Measurements from ENCODE around the gene OSTC. TPM values are rescaled to one million over a fixed set of nuclear protein-coding genes. Genes with fewer than 3 reads are reported as not detected.

Gene OSTC
- total and polyA plus RNA-seq, 2 of the 13 experiments (the other 11 are each of a cell fraction or from before 2014, with no cell fraction given): 208 to 380 TPM

GRCh38 chr4:108650212-108651013, at the start of gene OSTC (continued):
- TF ChIP-seq THRA (CRISPR knock-in tag; IDR thresholded peaks at IDR 0.05; ENCODE audit: borderline replicate concordance) (no peak), FOXP1 (IDR thresholded peaks at IDR 0.05) (no peak), FOXP1 (CRISPR knock-in tag; IDR thresholded peaks at IDR 0.05) (no peak), ZNF646 (CRISPR knock-in tag; IDR thresholded peaks at IDR 0.05) (no peak), ZNF614 (CRISPR knock-in tag; IDR thresholded peaks at IDR 0.05; ENCODE audit: borderline replicate concordance) (peak; percentile 44; the same call in 1 of the 2 replicates), YEATS4 (CRISPR knock-in tag; IDR thresholded peaks at IDR 0.05; ENCODE audit: borderline replicate concordance) (peak; percentile 86), RBM39 (IDR thresholded peaks at IDR 0.05; ENCODE audit: low read depth, low read length, poor library complexity, severe bottlenecking) (peak; percentile 28), ZNF512 (CRISPR knock-in tag; IDR thresholded peaks at IDR 0.05) (no peak), TOPORS (CRISPR knock-in tag; IDR thresholded peaks at IDR 0.05) (peak; percentile 36; the same call in 1 of the 2 replicates), ZFAT (CRISPR knock-in tag; conservative IDR thresholded peaks at IDR 0.05) (no peak), ATF4 (CRISPR knock-in tag; IDR thresholded peaks at IDR 0.05) (peak in 1 of 2 experiments; percentile 52; a peak in 1 of 4 replicates), ZBTB7A (CRISPR knock-in tag; IDR thresholded peaks at IDR 0.05) (no peak), SIN3B (IDR thresholded peaks at IDR 0.05; ENCODE audit: low read length) (peak; percentile 16; the same call in 1 of the 2 replicates), ZNF367 (CRISPR knock-in tag; IDR thresholded peaks at IDR 0.05; ENCODE audit: borderline replicate concordance) (0 out of 2 replicates have a peak, but pooled peaks have one; percentile 52), CENPT (CRISPR knock-in tag; IDR thresholded peaks at IDR 0.05; ENCODE audit: low read depth) (no peak), ZSCAN25 (CRISPR knock-in tag; IDR thresholded peaks at IDR 0.05) (no peak), ZNF652 (CRISPR knock-in tag; IDR thresholded peaks at IDR 0.05; ENCODE audit: borderline replicate concordance, low read depth) (no peak)
- TF ChIP-seq, protein P1, sequence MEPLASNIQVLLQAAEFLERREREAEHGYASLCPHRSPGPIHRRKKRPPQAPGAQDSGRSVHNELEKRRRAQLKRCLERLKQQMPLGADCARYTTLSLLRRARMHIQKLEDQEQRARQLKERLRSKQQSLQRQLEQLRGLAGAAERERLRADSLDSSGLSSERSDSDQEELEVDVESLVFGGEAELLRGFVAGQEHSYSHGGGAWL (CRISPR knock-in tag; IDR thresholded peaks at IDR 0.05): peak; percentile 75

All from HepG2 (cell line).